K562 (cell line): ENCODE results near the gene MGST3. TPM values are rescaled to one million over a fixed set of nuclear protein-coding genes. Genes with fewer than 3 reads are reported as not detected.
"Not testable (repeated sequence)": the region's sequence is repeated elsewhere in the genome, so short reads cannot be mapped to it uniquely, and the experiment has no call there.

Experiments used
- ATAC-seq: fragments of 200-7000 bp; cut with Tn5 transposase; 3 replicates; pipeline ENCODE4 v1.9.1; 2020; ENCODE audit warnings: moderate library complexity
- BruUV-seq: library from RNA; stranded (reverse); fragments of 400-500 nt; replicated peaks from 2 replicates; lab custom pipeline; 2021; lab: Mats Ljungman, UMichigan
- CTCF ChIA-PET: fragments of 300-600 bp; formaldehyde crosslinking; extraction: SDS; loops from one replicate; lab custom pipeline; 2021; ENCODE audit warnings: low intra/inter-chr PET ratio; lab: Yijun Ruan, JAX
- POLR2A ChIA-PET: fragments of 300-600, 350-650 bp; sonication (Branson Sonifier 250); formaldehyde crosslinking; extraction: SDS; loops from one replicate; lab custom pipeline; 2021; ENCODE audit warnings: antibody characterized with exemption, inconsistent platforms; lab: Yijun Ruan, JAX
- DNase-seq, 4 experiments: peaks; one replicate each; pipeline versions ENCODE4 v3.0.0 to v3.0.0-alpha.2; 2011 to 2018; ENCODE audit warnings: low spot score in 3 of 4, mixed read lengths in 3 of 4; ENCODE audit errors: extremely low read depth in 1 of 4
- FAIRE-seq: peaks from 2 replicates; lab custom pipeline; 2011; peaks lifted over from hg19 to GRCh38; lab: Jason Lieb, UNC
- H2AFZ ChIP-seq: 2 replicates; pipeline ENCODE4 v1.6.0; 2011; ENCODE audit warnings: low read depth, low read length, control low read depth, inconsistent platforms
- H3K27ac ChIP-seq: fragments of 200-600 bp; 3 replicates; pipeline ENCODE4 v1.8.0; 2011; ENCODE audit warnings: low read depth, mild to moderate bottlenecking, control low read depth, inconsistent platforms, low read length, moderate library complexity, mixed read lengths; ENCODE audit errors: extremely low read depth
- H3K27me3 ChIP-seq, 2 experiments: fragments of 300-600 bp in 1 of 2; 2 replicates in 1 of 2; 3 replicates in 1 of 2; pipeline versions ENCODE4 v1.6.0 to v1.8.0; 2011; ENCODE audit warnings: inconsistent platforms in 2 of 2, low read length in 2 of 2, mild to moderate bottlenecking in 1 of 2, mixed read lengths in 1 of 2, moderate library complexity in 1 of 2; ENCODE audit not compliant: control insufficient read depth in 2 of 2, insufficient read depth in 2 of 2
- H3K36me3 ChIP-seq: fragments of 300-600 bp; 3 replicates; pipeline ENCODE4 v1.8.0; 2011; ENCODE audit warnings: mild to moderate bottlenecking, low read length, inconsistent platforms; ENCODE audit not compliant: control insufficient read depth, insufficient read depth
- H3K4me1 ChIP-seq, 2 experiments: fragments of 200-600 bp in 1 of 2; replicated peaks in 1 of 2; 2 replicates in 1 of 2; 3 replicates in 1 of 2; pipeline versions ENCODE4 v1.5.1 to v1.8.0; 2011; ENCODE audit warnings: inconsistent platforms in 2 of 2, low read length in 2 of 2, mild to moderate bottlenecking in 1 of 2, mixed read lengths in 1 of 2, moderate library complexity in 1 of 2; ENCODE audit not compliant: control insufficient read depth in 2 of 2, insufficient read depth in 2 of 2
- H3K4me2 ChIP-seq: 2 replicates; pipeline ENCODE4 v1.6.1; 2011; ENCODE audit warnings: low read length, control low read depth, inconsistent platforms, mixed read lengths; ENCODE audit not compliant: insufficient read depth
- H3K4me3 ChIP-seq: fragments of 200-600 bp; sonication (generic), shearing (Covaris generic); 2 replicates; pipeline ENCODE4 v1.5.1; 2016; ENCODE audit warnings: control low read depth, inconsistent platforms
- H3K79me2 ChIP-seq: fragments of 200-600 bp; 3 replicates; pipeline ENCODE4 v1.8.0; 2011; ENCODE audit warnings: low read length, inconsistent platforms; ENCODE audit not compliant: control insufficient read depth, insufficient read depth
- H3K9ac ChIP-seq, 2 experiments: 2 replicates each; pipeline versions ENCODE4 v1.6.0 to v1.6.1; 2011; ENCODE audit warnings: low read depth in 2 of 2, low read length in 2 of 2, control low read depth in 1 of 2, inconsistent platforms in 1 of 2, mild to moderate bottlenecking in 1 of 2, mixed read lengths in 1 of 2; ENCODE audit not compliant: insufficient read depth in 1 of 2
- H3K9me1 ChIP-seq: one replicate; pipeline ENCODE4 v1.6.0; 2011; ENCODE audit warnings: inconsistent platforms, mild to moderate bottlenecking, low read length, moderate library complexity; ENCODE audit not compliant: control insufficient read depth, insufficient read depth
- H3K9me3 ChIP-seq: replicated peaks from 2 replicates; pipeline ENCODE4 v1.5.1; 2011; ENCODE audit warnings: low read depth, low read length, inconsistent platforms; ENCODE audit not compliant: control insufficient read depth, insufficient read depth
- H4K20me1 ChIP-seq: replicated peaks from 2 replicates; pipeline ENCODE4 v1.6.1; 2011; ENCODE audit warnings: low read length, inconsistent platforms, mixed read lengths; ENCODE audit not compliant: control insufficient read depth, insufficient read depth
- C11orf30 ChIP-seq: fragments of 450-650 bp; IDR thresholded peaks from 2 replicates; pipeline ENCODE4 v1.6.1; 2016; ENCODE audit warnings: low read depth, mild to moderate bottlenecking
- ETV1 ChIP-seq: fragments of 450-650 bp; conservative IDR thresholded peaks from 2 replicates; pipeline ENCODE4 v1.6.1; 2016; ENCODE audit warnings: missing genetic modification characterization, control low read depth, low read depth, missing compliant biosample characterization
- FUS ChIP-seq: fragments of 200-400 bp; formaldehyde crosslinking; optimal IDR thresholded peaks from 2 replicates; pipeline ENCODE3; 2017; ENCODE audit warnings: low read depth, low read length
- NELFE ChIP-seq: IDR thresholded peaks from 2 replicates; pipeline ENCODE4 v1.6.1; 2011; ENCODE audit warnings: mild to moderate bottlenecking; ENCODE audit not compliant: insufficient read depth, insufficient read length
- SMAD2 ChIP-seq: fragments of 150-350 bp; IDR thresholded peaks from 2 replicates; pipeline ENCODE4 v1.6.1; 2014; ENCODE audit warnings: low read depth, mild to moderate bottlenecking, low read length
- SOX6 ChIP-seq: fragments of 450-650 bp; IDR thresholded peaks from 2 replicates; pipeline ENCODE4 v1.6.1; 2014; ENCODE audit warnings: mild to moderate bottlenecking
- SPI1 ChIP-seq: IDR thresholded peaks from 2 replicates; pipeline ENCODE4 v1.6.1; 2011; ENCODE audit warnings: low read depth, low read length, control low read depth, borderline replicate concordance
- WGBS: fragments of 100-300 bp; shearing (Covaris generic); methylation state at CpG from one replicate; pipeline ENCODE4 v1.1.6; 2016; ENCODE audit warnings: low coverage, mixed read lengths; ENCODE audit not compliant: insufficient coverage; ENCODE audit errors: missing lambda C conversion rate; 5-methylcytosine and 5-hydroxymethylcytosine counted together
- in situ Hi-C: fragments of 300-500 bp; cut with MboI; formaldehyde crosslinking; loops from 4 replicates; pipeline ENCODE4 v1.15.0; 2018; ENCODE audit warnings: inconsistent platforms, mixed read lengths
- intact Hi-C: fragments of 100-400 bp; cut with micrococcal nuclease; formaldehyde crosslinking; loops from 2 replicates; pipeline ENCODE4 v1.14.2; 2022
- polyA plus RNA-seq, 8 experiments: library from polyadenylated mRNA; depleted of rRNA in 4 of 8; stranded (reverse) in 5 of 8; unstranded in 3 of 8; fragments of >200 nt; fragmentation: Nextera tagmentation in 2 of 8; fragmentation: Illumina TruSeq in 1 of 8; extraction: Ambion mirVana in 2 of 8; extraction: Trizol in 1 of 8; gene quantifications; 2 replicates each; pipeline versions ENCODE4 v1.2.1 to v1.2.3, GENCODE V29; 2011 to 2014; ENCODE audit warnings: inconsistent platforms in 1 of 8, missing spikeins in 1 of 8
- total RNA-seq, 7 experiments: library from RNA; depleted of rRNA in 6 of 7; stranded (reverse); fragments of >200 nt in 6 of 7; fragmentation: Illumina TruSeq in 2 of 7; extraction: Trizol in 2 of 7; gene quantifications; 2 replicates each; pipeline versions ENCODE4 v1.2.1 to v1.2.3, GENCODE V29; 2011 to 2021; ENCODE audit warnings: low replicate concordance in 1 of 7
- TF ChIP-seq, protein P1 (sequence below): fragments of 450-650 bp; IDR thresholded peaks from 2 replicates; pipeline ENCODE4 v1.6.1; 2018; ENCODE audit not compliant: partially characterized antibody
- TF ChIP-seq, protein P2 (sequence below): sonication (generic); formaldehyde crosslinking; IDR thresholded peaks from 2 replicates; pipeline ENCODE4 v1.4.0; 2020; ENCODE audit warnings: mild to moderate bottlenecking, missing genetic modification reagents

The MGST3 gene
- total and polyA plus RNA-seq, 9 of the 15 experiments (the other 6 are each of a cell fraction or from before 2014, with no cell fraction given), result 70.7 to 287 (median 105) TPM

DNA sequence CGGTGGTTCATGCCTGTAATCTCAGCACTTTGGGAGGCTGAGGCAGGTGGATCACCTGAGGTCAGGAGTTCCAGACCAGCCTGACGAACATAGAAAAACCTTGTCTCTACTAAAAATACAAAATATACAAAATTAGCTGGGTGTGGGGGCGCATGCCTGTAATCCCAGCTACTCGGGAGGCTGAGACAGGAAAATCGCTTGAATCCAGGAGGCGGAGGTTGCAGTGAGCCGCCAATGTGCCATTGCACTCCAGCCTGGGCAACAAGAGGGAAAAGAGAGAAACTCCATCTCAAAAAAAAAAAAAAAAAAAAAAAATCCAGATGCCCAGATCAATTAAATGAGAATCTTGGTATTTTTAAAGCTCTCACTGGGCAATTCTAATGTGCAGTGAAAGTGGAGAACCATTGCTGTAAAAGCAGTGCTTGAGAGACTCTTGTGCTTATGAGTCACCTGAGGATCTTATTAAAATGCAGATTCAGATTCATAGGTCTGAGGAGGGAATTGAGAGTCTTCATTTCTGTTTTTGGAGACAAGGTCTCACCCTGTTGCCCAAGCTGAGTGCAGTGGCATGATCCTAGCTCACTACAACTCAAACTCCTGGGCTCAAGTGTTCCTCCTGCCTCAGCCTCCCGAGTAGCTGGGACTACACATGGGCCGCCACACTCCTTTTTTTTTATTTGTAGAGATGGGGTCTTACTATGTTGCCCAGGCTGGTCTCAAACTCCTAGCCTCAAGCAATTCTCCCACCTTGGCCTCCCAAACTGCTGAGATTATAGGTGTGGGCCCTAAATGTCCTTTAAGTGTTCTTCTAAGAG is 27.9 kb downstream of the MGST3 start:
- H3K9me3 ChIP-seq, H3K79me2 ChIP-seq, H3K4me1 ChIP-seq, H3K9me1 ChIP-seq, H3K9ac ChIP-seq, in situ Hi-C loops, DNase-seq, FAIRE-seq, H3K4me2 ChIP-seq, H3K27me3 ChIP-seq, H3K27ac ChIP-seq, ATAC-seq, H2AFZ ChIP-seq, H4K20me1 ChIP-seq, BruUV-seq, intact Hi-C loops, H3K4me3 ChIP-seq, CTCF ChIA-PET: not testable (repeated sequence)
- POLR2A ChIA-PET, result interaction anchor here (1.1 to 2.4 kb wide), 5 partner anchors 9 to 39 kb away, joined by 4 to 9 read pairs (median 6); partner anchors contain the start of gene MGST3
- peaks cover 34% of the 10 kb centered on the region for H3K36me3 ChIP-seq
- WGBS, result 84% methylated on average over 9 of the region's 9 CpGs

DNA sequence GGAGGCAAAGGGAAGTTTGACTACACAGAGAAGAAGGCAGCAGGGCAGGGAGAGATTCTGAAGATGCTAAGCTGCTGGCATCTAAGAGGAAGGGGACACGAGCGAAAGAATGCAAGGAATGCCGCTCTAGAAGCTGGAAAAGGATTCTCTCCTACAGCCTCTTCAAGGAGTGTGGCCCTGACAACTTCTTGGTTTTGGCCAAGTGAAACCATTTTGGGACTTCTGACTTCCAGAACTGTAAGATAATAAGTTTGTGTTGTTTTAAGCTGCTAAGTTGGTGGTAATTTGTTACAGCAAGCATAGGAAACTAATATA is 28.5 kb downstream of the MGST3 start:
- POLR2A ChIA-PET, result interaction anchor here (2.4 kb wide), 1 partner anchor 10 kb away, joined by 6 read pairs; no protein-coding TSS in a partner anchor
- no peak for TF ChIP-seq C11orf30
- no peak for TF ChIP-seq SOX6
- no peak for TF ChIP-seq ETV1 (tag)
- no peak for TF ChIP-seq FUS
- TF ChIP-seq NELFE, result no peak
- TF ChIP-seq, protein P1, sequence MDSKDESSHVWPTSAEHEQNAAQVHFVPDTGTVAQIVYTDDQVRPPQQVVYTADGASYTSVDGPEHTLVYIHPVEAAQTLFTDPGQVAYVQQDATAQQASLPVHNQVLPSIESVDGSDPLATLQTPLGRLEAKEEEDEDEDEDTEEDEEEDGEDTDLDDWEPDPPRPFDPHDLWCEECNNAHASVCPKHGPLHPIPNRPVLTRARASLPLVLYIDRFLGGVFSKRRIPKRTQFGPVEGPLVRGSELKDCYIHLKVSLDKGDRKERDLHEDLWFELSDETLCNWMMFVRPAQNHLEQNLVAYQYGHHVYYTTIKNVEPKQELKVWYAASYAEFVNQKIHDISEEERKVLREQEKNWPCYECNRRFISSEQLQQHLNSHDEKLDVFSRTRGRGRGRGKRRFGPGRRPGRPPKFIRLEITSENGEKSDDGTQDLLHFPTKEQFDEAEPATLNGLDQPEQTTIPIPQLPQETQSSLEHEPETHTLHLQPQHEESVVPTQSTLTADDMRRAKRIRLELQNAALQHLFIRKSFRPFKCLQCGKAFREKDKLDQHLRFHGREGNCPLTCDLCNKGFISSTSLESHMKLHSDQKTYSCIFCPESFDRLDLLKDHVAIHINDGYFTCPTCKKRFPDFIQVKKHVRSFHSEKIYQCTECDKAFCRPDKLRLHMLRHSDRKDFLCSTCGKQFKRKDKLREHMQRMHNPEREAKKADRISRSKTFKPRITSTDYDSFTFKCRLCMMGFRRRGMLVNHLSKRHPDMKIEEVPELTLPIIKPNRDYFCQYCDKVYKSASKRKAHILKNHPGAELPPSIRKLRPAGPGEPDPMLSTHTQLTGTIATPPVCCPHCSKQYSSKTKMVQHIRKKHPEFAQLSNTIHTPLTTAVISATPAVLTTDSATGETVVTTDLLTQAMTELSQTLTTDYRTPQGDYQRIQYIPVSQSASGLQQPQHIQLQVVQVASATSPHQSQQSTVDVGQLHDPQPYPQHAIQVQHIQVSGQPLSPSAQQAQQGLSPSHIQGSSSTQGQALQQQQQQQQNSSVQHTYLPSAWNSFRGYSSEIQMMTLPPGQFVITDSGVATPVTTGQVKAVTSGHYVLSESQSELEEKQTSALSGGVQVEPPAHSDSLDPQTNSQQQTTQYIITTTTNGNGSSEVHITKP, result no peak
- no peak for TF ChIP-seq SPI1
- no peak for TF ChIP-seq SMAD2
- TF ChIP-seq, protein P2, sequence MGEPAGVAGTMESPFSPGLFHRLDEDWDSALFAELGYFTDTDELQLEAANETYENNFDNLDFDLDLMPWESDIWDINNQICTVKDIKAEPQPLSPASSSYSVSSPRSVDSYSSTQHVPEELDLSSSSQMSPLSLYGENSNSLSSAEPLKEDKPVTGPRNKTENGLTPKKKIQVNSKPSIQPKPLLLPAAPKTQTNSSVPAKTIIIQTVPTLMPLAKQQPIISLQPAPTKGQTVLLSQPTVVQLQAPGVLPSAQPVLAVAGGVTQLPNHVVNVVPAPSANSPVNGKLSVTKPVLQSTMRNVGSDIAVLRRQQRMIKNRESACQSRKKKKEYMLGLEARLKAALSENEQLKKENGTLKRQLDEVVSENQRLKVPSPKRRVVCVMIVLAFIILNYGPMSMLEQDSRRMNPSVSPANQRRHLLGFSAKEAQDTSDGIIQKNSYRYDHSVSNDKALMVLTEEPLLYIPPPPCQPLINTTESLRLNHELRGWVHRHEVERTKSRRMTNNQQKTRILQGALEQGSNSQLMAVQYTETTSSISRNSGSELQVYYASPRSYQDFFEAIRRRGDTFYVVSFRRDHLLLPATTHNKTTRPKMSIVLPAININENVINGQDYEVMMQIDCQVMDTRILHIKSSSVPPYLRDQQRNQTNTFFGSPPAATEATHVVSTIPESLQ, result no peak

More for the DNA sequence above, 28.5 kb downstream of the MGST3 start:
- 40% methylated on average over 2 of the region's 3 CpGs for WGBS
- no peaks in the 10 kb centered on the region for H3K79me2 ChIP-seq
- no peak overlapping the region for H2AFZ ChIP-seq
- H4K20me1 ChIP-seq, result no peaks in the 10 kb centered on the region
- H3K9me1 ChIP-seq, result no peaks in the 10 kb centered on the region
- no peaks in the 10 kb centered on the region for H3K9me3 ChIP-seq
- ATAC-seq (no peak), FAIRE-seq (no peak), DNase-seq (no peak)
- H3K4me3 ChIP-seq, result no peak overlapping the region
- H3K9ac ChIP-seq, result no peak overlapping the region
- H3K4me2 ChIP-seq, result no peak overlapping the region
- CTCF ChIA-PET, result no interaction called here
- BruUV-seq, result no TSS peak
- peaks cover 38% of the 10 kb centered on the region for H3K36me3 ChIP-seq
- no peaks in the 10 kb centered on the region for H3K27me3 ChIP-seq
- intact Hi-C loops (no loop called here), in situ Hi-C loops (no loop called here)
- no peaks in the 10 kb centered on the region for H3K4me1 ChIP-seq
- H3K27ac ChIP-seq, result no peak overlapping the region
